HCT116 (cell line): ENCODE data around the gene SAC3D1. TPM values are rescaled to one million over a fixed set of nuclear protein-coding genes. Genes with fewer than 3 reads are reported as not detected.

ENCODE experiments used
- ATAC-seq: fragments of 200-7000 bp; cut with Tn5 transposase; 2 replicates; pipeline ENCODE4 v1.9.1; 2020; ENCODE audit warnings: mild to moderate bottlenecking, moderate library complexity
- BruUV-seq: library from RNA; stranded (reverse); fragments of 400-500 nt; replicated peaks from 2 replicates; lab custom pipeline; 2021; lab: Mats Ljungman, UMichigan
- CTCF ChIA-PET: fragments of 300-600 bp; sonication (Branson Sonifier 250); formaldehyde crosslinking; loops from one replicate; lab custom pipeline; 2021; ENCODE audit warnings: antibody characterized with exemption; lab: Charles Lee
- POLR2A ChIA-PET: fragments of 300-600, 350-600 bp; sonication (Branson Sonifier 250); formaldehyde crosslinking; loops from one replicate; lab custom pipeline; 2021; ENCODE audit warnings: antibody characterized with exemption; lab: Charles Lee
- RAD21 ChIA-PET, 2 experiments: fragments of 300-600 bp; sonication (Branson Sonifier 250); formaldehyde crosslinking; loops; one replicate each; lab custom pipeline; 2023; ENCODE audit warnings: low total read pairs in 2 of 2; ENCODE audit not compliant: uncharacterized antibody in 2 of 2, unreplicated experiment in 2 of 2, low non-redundant PET in 1 of 2; lab: Charles Lee
- DNase-seq: peaks from one replicate; pipeline ENCODE4 v3.0.0-alpha.2; 2010; ENCODE audit warnings: low read depth, low spot score
- H2AFZ ChIP-seq: fragments of 200-600 bp; shearing (Covaris generic), sonication (generic); 2 replicates; pipeline ENCODE4 v1.6.1; 2017; ENCODE audit warnings: low read depth, mixed run types, mixed read lengths, antibody characterized with exemption, low read length; ENCODE audit not compliant: poor library complexity, severe bottlenecking
- H3K27ac ChIP-seq: 2 replicates; pipeline ENCODE4 v1.5.1; 2012; ENCODE audit warnings: low read depth, low read length
- H3K27me3 ChIP-seq: fragments of 200-600 bp; sonication (generic); 2 replicates; pipeline ENCODE4 v1.6.1; 2016; ENCODE audit warnings: mixed run types, low read length, mixed read lengths; ENCODE audit not compliant: insufficient read depth
- H3K36me3 ChIP-seq, 2 experiments: fragments of 200-500 bp in 1 of 2; fragments of 200-600 bp in 1 of 2; sonication (Bioruptor generic) in 1 of 2; sonication (generic) in 1 of 2; 2 replicates each; pipeline versions ENCODE4 v1.5.1 to v1.6.1; 2014 to 2016; ENCODE audit warnings: low read length in 2 of 2, inconsistent platforms in 1 of 2, mixed read lengths in 1 of 2, mixed run types in 1 of 2; ENCODE audit not compliant: insufficient read depth in 2 of 2, control insufficient read depth in 1 of 2
- H3K4me1 ChIP-seq, 2 experiments: fragments of 200-600 bp in 1 of 2; sonication (generic) in 1 of 2; 2 replicates each; pipeline versions ENCODE4 v1.5.1 to v1.6.1; 2012 to 2017; ENCODE audit warnings: low read length in 2 of 2, inconsistent platforms in 1 of 2, mild to moderate bottlenecking in 1 of 2, mixed read lengths in 1 of 2, mixed run types in 1 of 2, moderate library complexity in 1 of 2; ENCODE audit not compliant: insufficient read depth in 2 of 2, control insufficient read depth in 1 of 2
- H3K4me2 ChIP-seq: fragments of 200-600 bp; sonication (generic); 2 replicates; pipeline ENCODE4 v1.6.1; 2017; ENCODE audit warnings: mixed run types, low read length, mixed read lengths
- H3K4me3 ChIP-seq, 2 experiments: fragments of 200-600 bp in 1 of 2; sonication (generic) in 1 of 2; replicated peaks in 1 of 2; 2 replicates each; pipeline ENCODE4 v1.5.1; 2011 to 2016; ENCODE audit warnings: low read length in 2 of 2, control low read depth in 1 of 2, low read depth in 1 of 2, mild to moderate bottlenecking in 1 of 2, mixed read lengths in 1 of 2, mixed run types in 1 of 2
- H3K79me2 ChIP-seq: fragments of 200-600 bp; sonication (generic); 2 replicates; pipeline ENCODE4 v1.6.1; 2017; ENCODE audit warnings: mild to moderate bottlenecking, mixed run types, low read length, moderate library complexity, mixed read lengths; ENCODE audit not compliant: insufficient read depth
- H3K9ac ChIP-seq: fragments of 200-600 bp; sonication (generic); 2 replicates; pipeline ENCODE4 v1.6.1; 2016; ENCODE audit warnings: low read length, mixed read lengths
- H3K9me2 ChIP-seq: fragments of 200-600 bp; sonication (generic), shearing (Covaris generic); 2 replicates; pipeline ENCODE4 v1.6.1; 2017; ENCODE audit warnings: mixed run types, mild to moderate bottlenecking, moderate library complexity; ENCODE audit not compliant: insufficient read depth
- H3K9me3 ChIP-seq, 2 experiments: fragments of 200-500 bp in 1 of 2; fragments of 200-600 bp in 1 of 2; sonication (Bioruptor generic) in 1 of 2; sonication (generic) in 1 of 2; 2 replicates each; pipeline ENCODE4 v1.6.1; 2014 to 2017; ENCODE audit warnings: low read length in 2 of 2, mixed read lengths in 2 of 2, inconsistent platforms in 1 of 2, low read depth in 1 of 2, mild to moderate bottlenecking in 1 of 2, mixed run types in 1 of 2, moderate library complexity in 1 of 2; ENCODE audit not compliant: control insufficient read depth in 1 of 2, insufficient read depth in 1 of 2
- H4K20me1 ChIP-seq: fragments of 200-600 bp; sonication (generic), shearing (Covaris generic); 2 replicates; pipeline ENCODE4 v1.6.1; 2017; ENCODE audit warnings: mixed run types, mild to moderate bottlenecking, moderate library complexity; ENCODE audit not compliant: insufficient read depth
- ATF3 ChIP-seq: IDR thresholded peaks from 2 replicates; pipeline ENCODE4 v1.6.1; 2012
- CBX3 ChIP-seq: IDR thresholded peaks from 2 replicates; pipeline ENCODE4 v1.6.1; 2012; ENCODE audit warnings: low read depth
- CTCF ChIP-seq, 3 experiments: fragments of 200-600 bp in 1 of 3; sonication (generic) in 1 of 3; IDR thresholded peaks in 2 of 3; conservative IDR thresholded peaks in 1 of 3; 2 replicates each; pipeline ENCODE4 v1.5.1; 2012 to 2017; ENCODE audit warnings: low read depth in 2 of 3, low read length in 2 of 3, antibody characterized with exemption in 1 of 3, borderline replicate concordance in 1 of 3, control low read depth in 1 of 3, mild to moderate bottlenecking in 1 of 3, mixed read lengths in 1 of 3, mixed run types in 1 of 3, moderate library complexity in 1 of 3; ENCODE audit not compliant: insufficient read depth in 1 of 3
- EGR1 ChIP-seq: IDR thresholded peaks from 2 replicates; pipeline ENCODE4 v1.6.1; 2012; ENCODE audit warnings: low read depth
- ELF1 ChIP-seq: IDR thresholded peaks from 2 replicates; pipeline ENCODE4 v1.6.1; 2012; ENCODE audit warnings: low read depth, borderline replicate concordance
- EZH2 ChIP-seq: fragments of 200-600 bp; sonication (generic); IDR thresholded peaks from 2 replicates; pipeline ENCODE4 v1.6.1; 2017; ENCODE audit warnings: antibody characterized with exemption, mixed run types
- EZH2phosphoT487 ChIP-seq: fragments of 200-600 bp; IDR thresholded peaks from 2 replicates; pipeline ENCODE4 v1.6.1; 2018; ENCODE audit warnings: antibody characterized with exemption, borderline replicate concordance
- FOSL1 ChIP-seq: IDR thresholded peaks from 2 replicates; pipeline ENCODE4 v1.6.1; 2012; ENCODE audit warnings: low read depth
- JUND ChIP-seq: IDR thresholded peaks from 2 replicates; pipeline ENCODE4 v1.6.1; 2012
- MAX ChIP-seq: IDR thresholded peaks from 2 replicates; pipeline ENCODE4 v1.6.1; 2012
- POLR2A ChIP-seq: IDR thresholded peaks from 2 replicates; pipeline ENCODE4 v1.7.0; 2011; ENCODE audit warnings: borderline replicate concordance; ENCODE audit not compliant: insufficient read depth, insufficient read length; ENCODE audit errors: extremely low read depth
- POLR2AphosphoS5 ChIP-seq: IDR thresholded peaks from 2 replicates; pipeline ENCODE4 v1.6.1; 2011; ENCODE audit warnings: mild to moderate bottlenecking, low read depth, low read length, moderate library complexity
- REST ChIP-seq: IDR thresholded peaks from 2 replicates; pipeline ENCODE4 v1.6.1; 2012; ENCODE audit warnings: low read depth
- SP1 ChIP-seq: IDR thresholded peaks from 2 replicates; pipeline ENCODE4 v1.6.1; 2012; ENCODE audit warnings: low read depth
- SRF ChIP-seq: IDR thresholded peaks from 2 replicates; pipeline ENCODE4 v1.6.1; 2012; ENCODE audit warnings: low read depth
- TCF7L2 ChIP-seq: IDR thresholded peaks from 2 replicates; pipeline ENCODE4 v1.7.0; 2011; ENCODE audit warnings: borderline replicate concordance, inconsistent platforms; ENCODE audit not compliant: insufficient read depth, insufficient read length; ENCODE audit errors: extremely low read depth
- YY1 ChIP-seq: IDR thresholded peaks from 2 replicates; pipeline ENCODE4 v1.6.1; 2011; ENCODE audit warnings: low read length, low read depth, moderate library complexity, mild to moderate bottlenecking; ENCODE audit not compliant: insufficient replicate concordance; ENCODE audit errors: extremely low read depth
- ZBTB33 ChIP-seq: IDR thresholded peaks from 2 replicates; pipeline ENCODE4 v1.6.1; 2011; ENCODE audit warnings: mild to moderate bottlenecking, low read length, moderate library complexity; ENCODE audit not compliant: insufficient replicate concordance; ENCODE audit errors: extremely low read depth
- ZFX ChIP-seq: fragments of 450-650 bp; IDR thresholded peaks from 2 replicates; pipeline ENCODE4 v1.6.1; 2017
- intact Hi-C: fragments of 100-400 bp; cut with micrococcal nuclease; formaldehyde crosslinking; loops from 2 replicates; pipeline ENCODE4 v1.10.0; 2022
- total RNA-seq: library from RNA; stranded (reverse); gene quantifications from one replicate; pipeline ENCODE4 v1.2.1, GENCODE V29; 2021; ENCODE audit not compliant: unreplicated experiment

The SAC3D1 gene
- total RNA-seq, 1 experiment from 2014 or later: 36.9 TPM

GRCh38 chr11:65069217-65069616 is 28.2 kb downstream of the SAC3D1 start:
- CTCF ChIA-PET: interaction anchor here (0.6 kb wide), 1 partner anchor 150 kb away, joined by 3 read pairs; no protein-coding TSS in a partner anchor

More at GRCh38 chr11:65069217-65069616, 28.2 kb downstream of the SAC3D1 start:
- H4K20me1 ChIP-seq: no peaks in the 10 kb centered on the region
- no peaks in the 10 kb centered on the region for H3K79me2 ChIP-seq
- H3K4me3 ChIP-seq: no peak overlapping the region
- TF ChIP-seq EGR1 (no peak), FOSL1 (no peak), REST (no peak), MAX (no peak), ELF1 (no peak), SP1 (no peak), ZBTB33 (no peak), EZH2phosphoT487 (no peak), CBX3 (no peak), CTCF (IDR thresholded peaks at IDR 0.05 in 2 of 3, conservative IDR thresholded peaks at IDR 0.05 in 1 of 3; ENCODE audit: borderline replicate concordance in 1 of 3, insufficient read depth in 1 of 3, low read depth in 2 of 3, low read length in 2 of 3) (no peak), ATF3 (no peak), YY1 (no peak), POLR2A (no peak), JUND (no peak), ZFX (no peak), SRF (no peak), POLR2AphosphoS5 (no peak), TCF7L2 (no peak), EZH2 (no peak)
- no peak for DNase-seq
- H2AFZ ChIP-seq: no peak overlapping the region
- H3K4me2 ChIP-seq: no peak overlapping the region
- no TSS peak for BruUV-seq
- no peaks in the 10 kb centered on the region for H3K9me2 ChIP-seq
- no peak overlapping the region for H3K9ac ChIP-seq
- H3K4me1 ChIP-seq: no peaks in the 10 kb centered on the region
- H3K27ac ChIP-seq: no peak overlapping the region
- no peaks in the 10 kb centered on the region for H3K27me3 ChIP-seq
- no peaks in the 10 kb centered on the region for H3K36me3 ChIP-seq
- ChIA-PET POLR2A (no interaction called here), RAD21 (no interaction called here)
- no peaks in the 10 kb centered on the region for H3K9me3 ChIP-seq
- ATAC-seq: no peak
- intact Hi-C loops: no loop called here
